Vagina (tissue), 2 donors: ENCODE data around the gene VWA2.

ENCODE experiments used
- CTCF ChIP-seq, 3 experiments: fragments of 450-650 bp in 2 of 3; fragments of 200-600 bp in 1 of 3; sonication (generic) in 1 of 3; IDR thresholded peaks; one replicate each; pipeline ENCODE4 v1.5.1; 2017 to 2019; ENCODE audit warnings: antibody characterized with exemption in 3 of 3, mild to moderate bottlenecking in 2 of 3, moderate library complexity in 2 of 3
- POLR2A ChIP-seq, 2 donors: fragments of 450-650 bp; IDR thresholded peaks; one replicate each; pipeline ENCODE4 v1.6.1; 2017; ENCODE audit warnings: antibody characterized with exemption in 2 of 2, mild to moderate bottlenecking in 2 of 2, moderate library complexity in 2 of 2
- POLR2AphosphoS5 ChIP-seq, 2 donors: sonication (generic); formaldehyde crosslinking; IDR thresholded peaks; one replicate each; pipeline ENCODE4 v1.9.0; 2017; ENCODE audit warnings: antibody characterized with exemption in 2 of 2, mild to moderate bottlenecking in 2 of 2, low read depth in 1 of 2; ENCODE audit not compliant: insufficient read depth in 1 of 2

- TF ChIP-seq CTCF (IDR thresholded peaks at IDR 0.05) (no peak), POLR2A (IDR thresholded peaks at IDR 0.05) (no peak), POLR2AphosphoS5 (IDR thresholded peaks at IDR 0.05; ENCODE audit: insufficient read depth in 1 of 2, low read depth in 1 of 2) (no peak)
Measured at GRCh38 chr10:114297136-114297705, 58.2 kb downstream of the VWA2 start.
